ENCODE results near the gene NEK7. TPM values are rescaled to one million over a fixed set of nuclear protein-coding genes. Genes with fewer than 3 reads are reported as not detected.

Gene NEK7
- total RNA-seq, 1 experiment from 2014 or later: 25.2 TPM

GRCh38 chr1:198259333-198260074, 102.7 kb downstream of the NEK7 start:
- no peak overlapping the region for H3K4me3 ChIP-seq (ENCODE audit: low read length)
- no TSS peak for BruUV-seq (replicated peaks)

GRCh38 chr1:198261886-198262285, 105.1 kb downstream of the NEK7 start:
- H2AFZ ChIP-seq (ENCODE audit: low read length): no peak overlapping the region
- H3K9me2 ChIP-seq (replicated peaks; ENCODE audit: low read length): no peaks in the 10 kb centered on the region
- H3K27me3 ChIP-seq (ENCODE audit: low read length): no peaks in the 10 kb centered on the region
- H3K9ac ChIP-seq (ENCODE audit: low read length): no peak overlapping the region
- H3K36me3 ChIP-seq (ENCODE audit: low read depth, low read length): no peaks in the 10 kb centered on the region
- ATAC-seq: no peak
- H3K4me1 ChIP-seq (ENCODE audit: insufficient read depth, low read length): peaks cover 28% of the 10 kb centered on the region
- no peaks in the 10 kb centered on the region for H3K9me3 ChIP-seq (ENCODE audit: low read length)
- ChIA-PET CTCF (no interaction called here), POLR2A (ENCODE audit: unreplicated experiment) (no interaction called here)
- no peak for DNase-seq
- TF ChIP-seq EZH2phosphoT487 (IDR thresholded peaks at IDR 0.05; ENCODE audit: borderline replicate concordance, low read length) (no peak), EZH2 (IDR thresholded peaks at IDR 0.05; ENCODE audit: low read length, unreplicated experiment) (no peak), CTCF (conservative IDR thresholded peaks at IDR 0.05; ENCODE audit: low read depth, low read length) (no peak)
- H3K4me2 ChIP-seq (ENCODE audit: low read length): no peak overlapping the region
- no peak overlapping the region for H3K4me3 ChIP-seq (ENCODE audit: low read length)
- intact Hi-C loops (cut with micrococcal nuclease): loop anchor here (10.0 kb wide), 1 partner anchor 203 kb away; no protein-coding TSS in a partner anchor
- H3K27ac ChIP-seq (ENCODE audit: low read length): no peak overlapping the region
- no TSS peak for BruUV-seq (replicated peaks)
- no peaks in the 10 kb centered on the region for H4K20me1 ChIP-seq (ENCODE audit: low read length)
- no peaks in the 10 kb centered on the region for H3F3A ChIP-seq (ENCODE audit: low read length, unreplicated experiment)
- H3K79me2 ChIP-seq (ENCODE audit: low read length): peaks cover 20% of the 10 kb centered on the region

More at GRCh38 chr1:198259333-198260074, 102.7 kb downstream of the NEK7 start:
- Histone ChIP-seq H3K9me2 (replicated peaks; ENCODE audit: low read length) (no peaks in the 10 kb centered on the region), H3K36me3 (ENCODE audit: low read depth, low read length) (no peaks in the 10 kb centered on the region), H2AFZ (ENCODE audit: low read length) (no peak overlapping the region), H3K4me2 (ENCODE audit: low read length) (peak overlapping the region; percentile 47), H3K9me3 (ENCODE audit: low read length) (no peaks in the 10 kb centered on the region), H3K79me2 (ENCODE audit: low read length) (peaks cover 24% of the 10 kb centered on the region), H3F3A (ENCODE audit: low read length, unreplicated experiment) (no peaks in the 10 kb centered on the region), H3K4me1 (ENCODE audit: insufficient read depth, low read length) (peaks cover 28% of the 10 kb centered on the region), H3K27ac (ENCODE audit: low read length) (peak overlapping the region; percentile 53; the same call in 1 of the 2 replicates), H3K9ac (ENCODE audit: low read length) (no peak overlapping the region), H3K27me3 (ENCODE audit: low read length) (no peaks in the 10 kb centered on the region), H4K20me1 (ENCODE audit: low read length) (no peaks in the 10 kb centered on the region)
- intact Hi-C loops (cut with micrococcal nuclease): loop anchor here (5.0 to 10.0 kb wide), 3 partner anchors 102 to 205 kb away; partner anchors contain the start of gene NEK7
- ChIA-PET CTCF (no interaction called here), POLR2A (ENCODE audit: unreplicated experiment) (no interaction called here)
- peak; percentile 13 for DNase-seq
- TF ChIP-seq CTCF (conservative IDR thresholded peaks at IDR 0.05; ENCODE audit: low read depth, low read length) (no peak), EZH2phosphoT487 (IDR thresholded peaks at IDR 0.05; ENCODE audit: borderline replicate concordance, low read length) (no peak), EZH2 (IDR thresholded peaks at IDR 0.05; ENCODE audit: low read length, unreplicated experiment) (no peak)
- ATAC-seq: no peak

GRCh38 chr1:198263186-198263585, 106.4 kb downstream of the NEK7 start:
- no peaks in the 10 kb centered on the region for H3K36me3 ChIP-seq (ENCODE audit: low read depth, low read length)
- no peaks in the 10 kb centered on the region for H3K9me3 ChIP-seq (ENCODE audit: low read length)
- no peak overlapping the region for H3K27ac ChIP-seq (ENCODE audit: low read length)
- ATAC-seq (no peak), DNase-seq (no peak)
- BruUV-seq (replicated peaks): no TSS peak
- intact Hi-C loops (cut with micrococcal nuclease): loop anchor here (10.0 kb wide), 1 partner anchor 202 kb away; no protein-coding TSS in a partner anchor
- H3K4me2 ChIP-seq (ENCODE audit: low read length): no peak overlapping the region
- H3K27me3 ChIP-seq (ENCODE audit: low read length): no peaks in the 10 kb centered on the region
- H3K4me1 ChIP-seq (ENCODE audit: insufficient read depth, low read length): peaks cover 28% of the 10 kb centered on the region
- no peak overlapping the region for H3K4me3 ChIP-seq (ENCODE audit: low read length)
- no peaks in the 10 kb centered on the region for H3F3A ChIP-seq (ENCODE audit: low read length, unreplicated experiment)
- ChIA-PET POLR2A (ENCODE audit: unreplicated experiment) (no interaction called here), CTCF (no interaction called here)
- no peak overlapping the region for H3K9ac ChIP-seq (ENCODE audit: low read length)
- no peaks in the 10 kb centered on the region for H4K20me1 ChIP-seq (ENCODE audit: low read length)
- peaks cover 20% of the 10 kb centered on the region for H3K79me2 ChIP-seq (ENCODE audit: low read length)
- no peak overlapping the region for H2AFZ ChIP-seq (ENCODE audit: low read length)
- H3K9me2 ChIP-seq (replicated peaks; ENCODE audit: low read length): no peaks in the 10 kb centered on the region
- TF ChIP-seq EZH2phosphoT487 (IDR thresholded peaks at IDR 0.05; ENCODE audit: borderline replicate concordance, low read length) (no peak), CTCF (conservative IDR thresholded peaks at IDR 0.05; ENCODE audit: low read depth, low read length) (no peak), EZH2 (IDR thresholded peaks at IDR 0.05; ENCODE audit: low read length, unreplicated experiment) (no peak)

Measured in PC-3 (cell line).